ENCODE measurements around the gene ADAT3.

ADAT3 gene

GRCh38 chr19:1943661-1944087 is 38.5 kb downstream of the ADAT3 start:
- no peak for DNase-seq

GRCh38 chr19:1944088-1944915 is 39.1 kb downstream of the ADAT3 start:
- no peak for DNase-seq

GRCh38 chr19:1944916-1945561 is 39.8 kb downstream of the ADAT3 start:
- no peak for DNase-seq

- DNase-seq, result no peak
Measured at GRCh38 chr19:1945899-1946298, 40.7 kb downstream of the ADAT3 start.

GRCh38 chr19:1947651-1948209 is 42.5 kb downstream of the ADAT3 start:
- DNase-seq, result no peak

GRCh38 chr19:1949304-1950101 is 44.3 kb downstream of the ADAT3 start:
- DNase-seq, result no peak

- no peak for DNase-seq
Measured at GRCh38 chr19:1950640-1951039, 45.4 kb downstream of the ADAT3 start.

GRCh38 chr19:1952635-1953034 is 47.4 kb downstream of the ADAT3 start:
- no peak for DNase-seq

- DNase-seq, result no peak
Measured at GRCh38 chr19:1953037-1953436, 47.8 kb downstream of the ADAT3 start.

GRCh38 chr19:1953441-1954094 is 48.4 kb downstream of the ADAT3 start:
- no peak for DNase-seq

GRCh38 chr19:1954532-1954933 is 49.3 kb downstream of the ADAT3 start:
- DNase-seq, result no peak

GRCh38 chr19:1955171-1956121 is 50.2 kb downstream of the ADAT3 start:
- no peak for DNase-seq

GRCh38 chr19:1956122-1956494 is 50.9 kb downstream of the ADAT3 start:
- DNase-seq, result no peak

GRCh38 chr19:1956868-1957492 is 51.8 kb downstream of the ADAT3 start:
- no peak for DNase-seq

- DNase-seq, result no peak
Measured at GRCh38 chr19:1957562-1958248, 52.5 kb downstream of the ADAT3 start.

- DNase-seq, result no peak
Measured at GRCh38 chr19:1959928-1960589, 54.9 kb downstream of the ADAT3 start.

GRCh38 chr19:1961000-1961883 is 56.0 kb downstream of the ADAT3 start:
- no peak for DNase-seq

- DNase-seq, result no peak
Measured at GRCh38 chr19:1962674-1963073, 57.5 kb downstream of the ADAT3 start.

Measured in NCI-H1092 (cell line).